Gastroesophageal sphincter (tissue), 3 donors: ENCODE results near the gene ERCC5.

Experiments
- POLR2A ChIP-seq, 2 donors: fragments of 450-650 bp; IDR thresholded peaks; one replicate each; pipeline ENCODE4 v1.6.1; 2017; ENCODE audit warnings: antibody characterized with exemption in 2 of 2, mild to moderate bottlenecking in 2 of 2, moderate library complexity in 1 of 2
- POLR2AphosphoS5 ChIP-seq: sonication (generic); formaldehyde crosslinking; IDR thresholded peaks from one replicate; pipeline ENCODE4 v1.6.1; 2017; ENCODE audit warnings: antibody characterized with exemption
- TF ChIP-seq, protein P1 (sequence below), 4 experiments: fragments of 200-600 bp in 2 of 4; fragments of 450-650 bp in 2 of 4; sonication (generic) in 1 of 4; IDR thresholded peaks; one replicate each; pipeline ENCODE4 v1.5.1; 2017 to 2019; ENCODE audit warnings: antibody characterized with exemption in 4 of 4, mild to moderate bottlenecking in 2 of 4, moderate library complexity in 2 of 4

GRCh38 chr13:102872131-102872530, 26.3 kb downstream of the ERCC5 start:
- TF ChIP-seq, protein P1, sequence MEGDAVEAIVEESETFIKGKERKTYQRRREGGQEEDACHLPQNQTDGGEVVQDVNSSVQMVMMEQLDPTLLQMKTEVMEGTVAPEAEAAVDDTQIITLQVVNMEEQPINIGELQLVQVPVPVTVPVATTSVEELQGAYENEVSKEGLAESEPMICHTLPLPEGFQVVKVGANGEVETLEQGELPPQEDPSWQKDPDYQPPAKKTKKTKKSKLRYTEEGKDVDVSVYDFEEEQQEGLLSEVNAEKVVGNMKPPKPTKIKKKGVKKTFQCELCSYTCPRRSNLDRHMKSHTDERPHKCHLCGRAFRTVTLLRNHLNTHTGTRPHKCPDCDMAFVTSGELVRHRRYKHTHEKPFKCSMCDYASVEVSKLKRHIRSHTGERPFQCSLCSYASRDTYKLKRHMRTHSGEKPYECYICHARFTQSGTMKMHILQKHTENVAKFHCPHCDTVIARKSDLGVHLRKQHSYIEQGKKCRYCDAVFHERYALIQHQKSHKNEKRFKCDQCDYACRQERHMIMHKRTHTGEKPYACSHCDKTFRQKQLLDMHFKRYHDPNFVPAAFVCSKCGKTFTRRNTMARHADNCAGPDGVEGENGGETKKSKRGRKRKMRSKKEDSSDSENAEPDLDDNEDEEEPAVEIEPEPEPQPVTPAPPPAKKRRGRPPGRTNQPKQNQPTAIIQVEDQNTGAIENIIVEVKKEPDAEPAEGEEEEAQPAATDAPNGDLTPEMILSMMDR (IDR thresholded peaks at IDR 0.05): no peak
- TF ChIP-seq POLR2A (IDR thresholded peaks at IDR 0.05) (no peak), POLR2AphosphoS5 (no peak)
